ENCODE data around the gene MYZAP. TPM values are rescaled to one million over a fixed set of nuclear protein-coding genes. Genes with fewer than 3 reads are reported as not detected.

MYZAP gene
- total and polyA plus RNA-seq, 2 experiments from 2014 or later = 1.0 to 1.5 TPM

GRCh38 chr15:57677204-57677603, 85.5 kb downstream of the MYZAP start:
- no peaks in the 10 kb centered on the region for H3K79me2 ChIP-seq (replicated peaks; ENCODE audit: insufficient read depth)
- H3K27me3 Mint-ChIP-seq (ENCODE audit: insufficient read depth, low read depth, poor library complexity) = peaks cover under 1% of the 10 kb centered on the region
- H3K4me1 ChIP-seq (ENCODE audit: insufficient read depth) = no peaks in the 10 kb centered on the region; the same call in 1 of the 2 replicates
- H3K9me2 ChIP-seq (ENCODE audit: insufficient read depth) = peaks cover 11% of the 10 kb centered on the region; the same call in 1 of the 2 replicates
- peaks cover 3% of the 10 kb centered on the region; the same call in 1 of the 3 replicates for H3K4me1 Mint-ChIP-seq
- H3K27me3 ChIP-seq (ENCODE audit: insufficient read depth) = no peaks in the 10 kb centered on the region
- no peak overlapping the region for H3K4me3 Mint-ChIP-seq
- H3K9me3 Mint-ChIP-seq = no peaks in the 10 kb centered on the region
- no peak for TF ChIP-seq EZH2phosphoT487 (IDR thresholded peaks at IDR 0.05; ENCODE audit: unreplicated experiment)
- no peak for TF ChIP-seq ZNF114 (CRISPR knock-in tag; IDR thresholded peaks at IDR 0.05)
- TF ChIP-seq CREB1 (CRISPR knock-in tag; IDR thresholded peaks at IDR 0.05; ENCODE audit: low read depth) = no peak
- TF ChIP-seq, protein P1, sequence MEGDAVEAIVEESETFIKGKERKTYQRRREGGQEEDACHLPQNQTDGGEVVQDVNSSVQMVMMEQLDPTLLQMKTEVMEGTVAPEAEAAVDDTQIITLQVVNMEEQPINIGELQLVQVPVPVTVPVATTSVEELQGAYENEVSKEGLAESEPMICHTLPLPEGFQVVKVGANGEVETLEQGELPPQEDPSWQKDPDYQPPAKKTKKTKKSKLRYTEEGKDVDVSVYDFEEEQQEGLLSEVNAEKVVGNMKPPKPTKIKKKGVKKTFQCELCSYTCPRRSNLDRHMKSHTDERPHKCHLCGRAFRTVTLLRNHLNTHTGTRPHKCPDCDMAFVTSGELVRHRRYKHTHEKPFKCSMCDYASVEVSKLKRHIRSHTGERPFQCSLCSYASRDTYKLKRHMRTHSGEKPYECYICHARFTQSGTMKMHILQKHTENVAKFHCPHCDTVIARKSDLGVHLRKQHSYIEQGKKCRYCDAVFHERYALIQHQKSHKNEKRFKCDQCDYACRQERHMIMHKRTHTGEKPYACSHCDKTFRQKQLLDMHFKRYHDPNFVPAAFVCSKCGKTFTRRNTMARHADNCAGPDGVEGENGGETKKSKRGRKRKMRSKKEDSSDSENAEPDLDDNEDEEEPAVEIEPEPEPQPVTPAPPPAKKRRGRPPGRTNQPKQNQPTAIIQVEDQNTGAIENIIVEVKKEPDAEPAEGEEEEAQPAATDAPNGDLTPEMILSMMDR (conservative IDR thresholded peaks at IDR 0.05; ENCODE audit: low read depth in 2 of 2) = no peak
- no peak for TF ChIP-seq JUNB (IDR thresholded peaks at IDR 0.05; ENCODE audit: unreplicated experiment)
- no peak for TF ChIP-seq ETS1 (IDR thresholded peaks at IDR 0.05)
- no peak for TF ChIP-seq POLR2AphosphoS5 (IDR thresholded peaks at IDR 0.05; ENCODE audit: low read depth)
- TF ChIP-seq NANOG (IDR thresholded peaks at IDR 0.05; ENCODE audit: borderline replicate concordance) = no peak
- TF ChIP-seq ZNF462 (CRISPR knock-in tag; IDR thresholded peaks at IDR 0.05) = no peak
- TF ChIP-seq REST (IDR thresholded peaks at IDR 0.05; ENCODE audit: unreplicated experiment) = no peak
- TF ChIP-seq STAT1 (IDR thresholded peaks at IDR 0.05; ENCODE audit: unreplicated experiment) = no peak
- TF ChIP-seq ZNF331 (CRISPR knock-in tag; IDR thresholded peaks at IDR 0.05; ENCODE audit: low read depth) = no peak
- no peak for TF ChIP-seq EZH2 (IDR thresholded peaks at IDR 0.05; ENCODE audit: low read depth, unreplicated experiment)
- no peak for DNase-seq (ENCODE audit: low spot score)
- no peaks in the 10 kb centered on the region for H4K20me1 ChIP-seq (replicated peaks; ENCODE audit: insufficient read depth)
- H3K27ac Mint-ChIP-seq = no peak overlapping the region
- no peak for ATAC-seq
- H3K36me3 Mint-ChIP-seq (ENCODE audit: low read depth) = no peaks in the 10 kb centered on the region
- no peak overlapping the region for H3K4me3 ChIP-seq
- H2AFZ ChIP-seq = no peak overlapping the region
- no peak overlapping the region for H3K4me2 ChIP-seq
- no peak overlapping the region for H3K27ac ChIP-seq (ENCODE audit: low read depth)
- no peaks in the 10 kb centered on the region for H3F3A ChIP-seq (replicated peaks; ENCODE audit: low read depth)
- no peaks in the 10 kb centered on the region for H3K36me3 ChIP-seq (ENCODE audit: insufficient read depth)
